ENCODE data around the gene FAM78A.

Gene FAM78A

DNA sequence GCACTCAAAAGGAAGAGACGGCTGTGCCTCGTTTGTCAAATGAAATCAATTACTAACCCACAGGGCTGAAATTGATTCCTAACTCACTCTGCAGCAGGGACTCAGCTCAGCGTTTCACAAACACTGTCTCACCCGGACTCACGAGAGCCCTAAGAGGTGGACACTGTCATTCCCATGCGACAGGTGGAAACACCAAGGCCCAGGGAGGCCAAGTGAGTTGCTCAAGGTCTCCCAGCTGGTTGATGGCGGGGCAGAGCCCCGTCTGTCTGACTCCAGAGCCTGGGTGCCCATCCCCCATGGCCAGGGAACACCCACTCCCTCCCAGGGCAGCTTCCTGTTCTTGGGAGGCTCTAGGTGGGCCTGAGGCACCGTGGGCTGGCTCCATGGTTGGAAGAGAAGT lies 11.9 kb upstream of the FAM78A start:
- TF ChIP-seq POLR2AphosphoS5 (IDR thresholded peaks at IDR 0.05; ENCODE audit: low read depth, low read length) (no peak), POLR2A (IDR thresholded peaks at IDR 0.05; ENCODE audit: low read depth, low read length) (no peak), TAF1 (IDR thresholded peaks at IDR 0.05; ENCODE audit: borderline replicate concordance, low read depth, low read length) (no peak)
- FAIRE-seq (no peak), DNase-seq (ENCODE audit: insufficient read length) (no peak)

DNA sequence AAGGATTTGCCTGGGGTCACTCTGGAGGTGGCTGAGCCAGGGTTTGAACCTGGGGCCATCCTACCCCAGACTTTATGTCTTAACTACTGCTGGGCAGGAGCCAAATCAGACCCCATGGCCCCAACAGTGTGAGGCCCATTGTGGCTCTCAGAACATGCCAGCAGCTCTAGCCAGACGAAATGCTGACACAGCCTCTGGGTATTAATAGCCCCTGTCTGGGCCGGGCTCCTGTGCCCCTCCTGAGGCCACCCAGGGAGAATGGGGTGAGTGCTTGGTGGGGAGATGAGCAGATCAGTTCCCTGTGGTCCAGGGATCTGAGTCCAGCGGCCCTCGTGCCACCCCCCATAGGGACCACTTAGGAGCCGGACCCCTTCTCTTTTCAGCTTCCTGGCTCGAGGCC lies 11.0 kb upstream of the FAM78A start:
- FAIRE-seq: no peak
- DNase-seq (ENCODE audit: insufficient read length): no peak
- TF ChIP-seq POLR2AphosphoS5 (IDR thresholded peaks at IDR 0.05; ENCODE audit: low read depth, low read length) (no peak), TAF1 (IDR thresholded peaks at IDR 0.05; ENCODE audit: borderline replicate concordance, low read depth, low read length) (no peak), POLR2A (IDR thresholded peaks at IDR 0.05; ENCODE audit: low read depth, low read length) (no peak)

DNA sequence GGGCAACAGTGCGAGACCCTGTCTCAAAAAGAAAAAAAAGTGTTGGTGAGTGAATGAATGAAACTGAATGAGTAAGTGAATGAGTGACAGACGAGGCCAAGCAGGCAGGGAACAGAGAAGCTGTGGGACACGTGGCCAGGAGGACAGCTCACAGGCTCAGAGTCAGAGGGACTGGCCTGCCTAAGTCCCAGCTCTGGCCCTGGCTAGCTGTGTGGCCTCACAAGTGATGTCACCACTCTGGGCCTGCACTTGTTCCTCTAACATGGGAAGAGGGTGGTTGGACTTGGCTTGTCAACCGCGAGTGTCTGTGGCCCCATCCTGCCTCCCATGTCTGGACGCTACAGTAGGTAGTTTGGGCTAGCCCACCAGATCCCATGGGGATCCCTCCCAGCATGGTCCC lies 8.5 kb upstream of the FAM78A start:
- no peak for DNase-seq (ENCODE audit: insufficient read length)
- TF ChIP-seq TAF1 (IDR thresholded peaks at IDR 0.05; ENCODE audit: borderline replicate concordance, low read depth, low read length) (no peak), POLR2AphosphoS5 (IDR thresholded peaks at IDR 0.05; ENCODE audit: low read depth, low read length) (no peak), POLR2A (IDR thresholded peaks at IDR 0.05; ENCODE audit: low read depth, low read length) (no peak)
- no peak for FAIRE-seq

- FAIRE-seq (no peak), DNase-seq (ENCODE audit: insufficient read length) (no peak)
- no peak for TF ChIP-seq POLR2A (IDR thresholded peaks at IDR 0.05; ENCODE audit: low read depth, low read length)
- no peak for TF ChIP-seq TAF1 (IDR thresholded peaks at IDR 0.05; ENCODE audit: borderline replicate concordance, low read depth, low read length)
- no peak for TF ChIP-seq POLR2AphosphoS5 (IDR thresholded peaks at IDR 0.05; ENCODE audit: low read depth, low read length)
Observed at GRCh38 chr9:131282688-131283422, 6.5 kb upstream of the FAM78A start.

DNA sequence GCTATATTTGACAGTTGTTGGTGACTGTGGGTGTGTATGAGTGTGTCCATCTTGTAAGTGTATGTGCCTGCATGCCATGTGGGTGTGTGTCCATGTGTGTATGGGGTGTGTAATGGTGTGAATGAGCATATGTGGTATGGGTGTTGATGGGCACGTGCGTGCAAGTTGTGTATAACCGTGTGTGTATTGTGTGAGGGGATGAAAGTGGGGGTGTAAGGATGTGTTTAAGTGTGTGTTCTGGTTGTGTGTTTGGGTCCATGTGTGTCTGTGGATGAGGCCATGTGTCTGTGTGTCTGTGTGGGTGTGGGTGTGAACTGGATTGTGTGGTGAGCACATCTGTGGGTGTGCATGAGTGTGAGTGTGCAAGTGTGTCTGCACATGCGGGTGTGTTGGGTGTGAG lies 5.9 kb upstream of the FAM78A start:
- TF ChIP-seq TAF1 (IDR thresholded peaks at IDR 0.05; ENCODE audit: borderline replicate concordance, low read depth, low read length) (no peak), POLR2AphosphoS5 (IDR thresholded peaks at IDR 0.05; ENCODE audit: low read depth, low read length) (no peak), POLR2A (IDR thresholded peaks at IDR 0.05; ENCODE audit: low read depth, low read length) (no peak)
- FAIRE-seq (no peak), DNase-seq (ENCODE audit: insufficient read length) (no peak)

DNA sequence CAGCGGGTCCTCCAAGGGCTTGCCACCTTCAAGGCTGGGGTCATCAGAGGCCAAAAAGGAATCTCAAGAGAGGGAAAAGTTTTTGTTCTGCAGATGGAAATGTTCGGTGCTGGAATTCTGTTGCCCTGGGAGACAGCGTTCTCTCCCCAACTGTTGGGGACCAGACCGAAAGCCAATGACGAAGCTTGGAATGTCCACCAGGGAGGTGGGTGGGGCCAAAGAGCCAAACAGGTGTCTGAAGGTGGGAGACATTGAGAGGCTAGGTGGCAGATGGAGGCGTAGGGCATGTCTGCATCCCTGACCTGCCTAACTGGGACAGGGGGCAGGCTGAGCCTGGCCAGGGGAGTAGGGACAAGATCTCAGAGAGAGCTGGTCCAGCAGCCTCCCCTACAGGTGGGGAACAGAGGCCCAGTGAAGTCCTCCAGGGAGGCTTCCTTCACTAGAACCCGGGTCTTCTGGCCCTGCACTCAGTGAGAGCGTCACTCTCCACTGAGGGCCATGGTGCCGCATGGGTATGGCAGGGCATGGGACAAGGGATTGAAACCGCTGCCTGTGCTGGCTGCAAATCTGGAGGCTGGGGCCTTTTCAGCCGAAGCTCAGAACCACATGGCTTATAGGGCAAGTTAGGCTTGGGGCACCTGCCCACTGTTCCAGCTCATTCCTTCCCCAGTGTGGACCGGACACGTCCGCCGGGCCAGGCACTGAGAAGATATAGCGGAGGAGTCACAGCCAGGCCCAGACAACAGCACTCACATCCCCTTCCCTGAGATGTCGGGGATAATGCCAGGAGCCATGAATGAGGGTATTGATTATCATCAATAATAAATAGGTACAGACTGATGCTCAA lies 5.0 kb upstream of the FAM78A start:
- DNase-seq (ENCODE audit: insufficient read length): no peak
- TF ChIP-seq TAF1 (IDR thresholded peaks at IDR 0.05; ENCODE audit: borderline replicate concordance, low read depth, low read length) (no peak), POLR2AphosphoS5 (IDR thresholded peaks at IDR 0.05; ENCODE audit: low read depth, low read length) (no peak), POLR2A (IDR thresholded peaks at IDR 0.05; ENCODE audit: low read depth, low read length) (no peak)
- FAIRE-seq: no peak

DNA sequence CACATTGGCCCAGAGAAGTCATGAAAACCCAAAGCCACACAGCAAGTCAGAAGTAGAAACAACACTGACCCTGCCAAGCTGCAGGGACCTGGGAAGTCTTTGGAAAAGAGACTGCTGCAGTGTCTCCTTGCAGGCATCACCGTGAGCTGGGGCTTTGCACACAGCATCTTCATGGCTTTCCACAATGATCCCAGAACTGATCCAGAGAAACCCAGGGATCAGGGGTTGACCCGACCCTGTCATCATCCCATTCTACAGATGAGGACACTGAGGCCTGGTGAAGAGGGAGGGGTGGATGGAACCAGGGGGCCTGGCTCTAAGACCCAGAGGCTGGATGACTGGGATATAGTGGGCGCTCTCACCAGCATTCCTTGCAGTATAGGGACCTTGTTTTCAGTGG lies 4.3 kb upstream of the FAM78A start:
- DNase-seq (ENCODE audit: insufficient read length) (no peak), FAIRE-seq (no peak)
- TF ChIP-seq TAF1 (IDR thresholded peaks at IDR 0.05; ENCODE audit: borderline replicate concordance, low read depth, low read length) (no peak), POLR2A (IDR thresholded peaks at IDR 0.05; ENCODE audit: low read depth, low read length) (no peak), POLR2AphosphoS5 (IDR thresholded peaks at IDR 0.05; ENCODE audit: low read depth, low read length) (no peak)

GRCh38 chr9:131279863-131280570 lies 3.7 kb upstream of the FAM78A start:
- no peak for TF ChIP-seq TAF1 (IDR thresholded peaks at IDR 0.05; ENCODE audit: borderline replicate concordance, low read depth, low read length)
- TF ChIP-seq POLR2AphosphoS5 (IDR thresholded peaks at IDR 0.05; ENCODE audit: low read depth, low read length): no peak
- no peak for TF ChIP-seq POLR2A (IDR thresholded peaks at IDR 0.05; ENCODE audit: low read depth, low read length)
- FAIRE-seq (no peak), DNase-seq (ENCODE audit: insufficient read length) (no peak)

DNA sequence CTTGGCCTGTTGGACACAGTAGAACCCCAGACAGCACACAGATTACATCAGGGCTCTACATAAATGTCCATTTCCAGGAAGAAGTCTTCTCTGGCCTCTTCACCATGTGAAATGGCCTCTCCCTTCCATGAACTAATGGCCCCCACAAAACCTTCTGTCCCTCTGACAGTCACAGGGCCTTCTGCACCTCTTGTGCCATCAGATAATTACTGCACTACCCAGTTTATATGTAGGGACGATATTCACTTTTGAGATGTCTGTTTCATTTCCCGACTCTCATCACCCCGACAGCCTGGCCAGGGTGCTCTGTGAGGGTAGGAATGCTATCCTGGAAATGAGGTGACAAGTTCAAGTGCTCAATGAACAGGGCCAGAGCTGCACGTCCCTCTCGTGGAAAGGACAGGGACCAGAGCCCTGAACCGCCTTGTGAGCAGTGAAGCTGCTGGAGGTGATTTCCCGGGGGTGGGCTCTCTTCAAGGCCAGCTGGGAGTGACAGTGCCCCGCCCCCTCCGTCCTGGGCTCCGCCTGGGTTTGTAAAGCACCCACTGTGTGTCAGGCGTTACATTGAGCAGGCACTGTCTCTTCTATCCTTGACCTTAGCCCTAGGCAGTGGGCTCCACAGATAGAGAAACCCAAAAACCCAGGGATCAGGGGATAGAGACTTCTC lies 3.0 kb upstream of the FAM78A start:
- FAIRE-seq (no peak), DNase-seq (ENCODE audit: insufficient read length) (no peak)
- TF ChIP-seq TAF1 (IDR thresholded peaks at IDR 0.05; ENCODE audit: borderline replicate concordance, low read depth, low read length): no peak
- no peak for TF ChIP-seq POLR2A (IDR thresholded peaks at IDR 0.05; ENCODE audit: low read depth, low read length)
- TF ChIP-seq POLR2AphosphoS5 (IDR thresholded peaks at IDR 0.05; ENCODE audit: low read depth, low read length): no peak

- DNase-seq (ENCODE audit: insufficient read length) (no peak), FAIRE-seq (no peak)
- no peak for TF ChIP-seq TAF1 (IDR thresholded peaks at IDR 0.05; ENCODE audit: borderline replicate concordance, low read depth, low read length)
- no peak for TF ChIP-seq POLR2A (IDR thresholded peaks at IDR 0.05; ENCODE audit: low read depth, low read length)
- no peak for TF ChIP-seq POLR2AphosphoS5 (IDR thresholded peaks at IDR 0.05; ENCODE audit: low read depth, low read length)
Observed at GRCh38 chr9:131278702-131279111, 2.4 kb upstream of the FAM78A start.

All from GM12892 (cell line).